ENCODE results near the gene RBM14.

DNA sequence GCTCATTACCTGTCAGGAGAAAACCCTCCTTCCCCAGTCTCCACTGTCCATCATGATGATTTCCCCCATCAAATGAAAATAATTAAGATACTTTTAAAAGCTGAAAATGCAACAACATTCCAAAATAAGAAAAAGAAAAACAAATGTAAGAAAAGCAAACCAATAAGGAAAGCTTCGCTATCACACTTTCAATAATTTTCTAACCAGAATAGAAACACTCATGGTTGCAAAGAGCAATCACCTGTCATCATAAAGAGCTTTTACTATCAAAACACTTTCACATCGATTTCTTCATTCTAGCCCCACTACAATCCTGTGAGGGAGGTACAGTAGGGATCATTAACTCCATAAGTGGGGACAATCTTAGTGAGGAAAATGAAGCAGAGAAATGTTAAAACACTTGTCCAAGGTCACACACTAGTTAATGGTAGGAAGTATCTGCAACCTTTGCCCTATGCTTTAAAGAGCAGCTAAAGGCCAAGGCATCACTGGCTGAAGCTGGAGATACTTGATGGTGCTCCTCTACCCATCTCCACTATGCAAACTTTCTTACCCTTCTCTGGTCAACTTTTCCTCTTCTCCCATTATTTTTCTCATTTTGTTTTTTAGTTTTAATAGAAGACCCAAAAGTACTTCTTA lies 58.7 kb downstream of the RBM14 start:
- no peak for TF ChIP-seq EP300 (IDR thresholded peaks at IDR 0.05; ENCODE audit: borderline replicate concordance)
- TF ChIP-seq ZBTB7A (IDR thresholded peaks at IDR 0.05; ENCODE audit: low read depth), result no peak
- no peak for TF ChIP-seq CEBPB (IDR thresholded peaks at IDR 0.05)
- no peak for TF ChIP-seq TCF12 (IDR thresholded peaks at IDR 0.05; ENCODE audit: low read depth)

All from Ishikawa (cell line).